Left lung (tissue), 10 donors: ENCODE results near the gene TTC4. TPM values are rescaled to one million over a fixed set of nuclear protein-coding genes. Genes with fewer than 3 reads are reported as not detected.

Experiments
- ATAC-seq: fragments of 200-7000 bp; cut with Tn5 transposase; one replicate; pipeline ENCODE4 v1.9.1; 2020; ENCODE audit warnings: moderate library complexity
- DNase-seq, 4 donors: peaks; one replicate each; pipeline ENCODE4 v3.0.0-alpha.2; 2013 to 2020
- H3K27ac ChIP-seq, 2 donors: fragments of 200-600 bp; sonication (generic) in 1 of 2; one replicate each; pipeline versions ENCODE4 v1.5.0 to v1.8.0; 2020 to 2021
- H3K27me3 ChIP-seq, 2 donors: fragments of 200-600 bp; sonication (generic) in 1 of 2; one replicate each; pipeline versions ENCODE4 v1.5.0 to v1.8.0; 2020 to 2021
- H3K36me3 ChIP-seq, 2 donors: fragments of 200-600 bp; sonication (generic) in 1 of 2; one replicate each; pipeline versions ENCODE4 v1.5.0 to v1.8.0; 2020 to 2021
- H3K4me1 ChIP-seq, 2 donors: fragments of 200-600 bp; one replicate each; pipeline ENCODE4 v1.8.0; 2021
- H3K4me3 ChIP-seq, 2 donors: fragments of 200-600 bp; sonication (generic) in 1 of 2; one replicate each; pipeline versions ENCODE4 v1.5.0 to v1.8.0; 2020 to 2021; ENCODE audit warnings: mild to moderate bottlenecking in 1 of 2
- H3K9me3 ChIP-seq, 2 donors: fragments of 200-600 bp; sonication (generic) in 1 of 2; one replicate each; pipeline versions ENCODE4 v1.5.0 to v1.8.0; 2020 to 2021
- intact Hi-C, 2 donors: fragments of 100-400 bp; cut with DNase I; formaldehyde crosslinking; loops; one replicate each; pipeline versions ENCODE4 v1.11.2 to v1.14.2; 2022
- polyA plus RNA-seq, 6 donors: library from polyadenylated mRNA; unstranded; fragments of 120-200 nt; gene quantifications; one replicate each; pipeline ENCODE4 v1.2.1, GENCODE V29; 2013; ENCODE audit not compliant: insufficient read length in 6 of 6
- total RNA-seq, 2 donors: library from RNA; stranded (reverse); fragmentation: NEBNext Ultra II Directional; extraction: Animal tissue kit (Norgen Biotek cat#: 25700); gene quantifications; one replicate each; pipeline ENCODE4 v1.2.1, GENCODE V29; 2021
- TF ChIP-seq, protein P1 (sequence below), 2 donors: fragments of 200-600 bp; sonication (generic) in 1 of 2; IDR thresholded peaks; one replicate each; pipeline versions ENCODE4 v1.5.0 to v1.8.0; 2021; ENCODE audit warnings: antibody characterized with exemption in 2 of 2
- donor health status: DM: no; HTN: yes; CAD: no.
- donor health status: DM: no; HTN: no; CAD: no.

The TTC4 gene
- total and polyA plus RNA-seq, 8 donors, result 15.0 to 36.7 (median 34.8) TPM

GRCh38 chr1:54777011-54777410 lies 61.4 kb downstream of the TTC4 start:
- Histone ChIP-seq H3K36me3 (no peaks in the 10 kb centered on the region), H3K27me3 (peaks cover 0 to 24% of the 10 kb centered on the region in 2 donors), H3K9me3 (no peaks in the 10 kb centered on the region), H3K4me1 (no peaks in the 10 kb centered on the region), H3K27ac (no peak overlapping the region), H3K4me3 (no peak overlapping the region)
- intact Hi-C loops, result no loop called here
- ATAC-seq, result no peak
- no peak for DNase-seq
- TF ChIP-seq, protein P1, sequence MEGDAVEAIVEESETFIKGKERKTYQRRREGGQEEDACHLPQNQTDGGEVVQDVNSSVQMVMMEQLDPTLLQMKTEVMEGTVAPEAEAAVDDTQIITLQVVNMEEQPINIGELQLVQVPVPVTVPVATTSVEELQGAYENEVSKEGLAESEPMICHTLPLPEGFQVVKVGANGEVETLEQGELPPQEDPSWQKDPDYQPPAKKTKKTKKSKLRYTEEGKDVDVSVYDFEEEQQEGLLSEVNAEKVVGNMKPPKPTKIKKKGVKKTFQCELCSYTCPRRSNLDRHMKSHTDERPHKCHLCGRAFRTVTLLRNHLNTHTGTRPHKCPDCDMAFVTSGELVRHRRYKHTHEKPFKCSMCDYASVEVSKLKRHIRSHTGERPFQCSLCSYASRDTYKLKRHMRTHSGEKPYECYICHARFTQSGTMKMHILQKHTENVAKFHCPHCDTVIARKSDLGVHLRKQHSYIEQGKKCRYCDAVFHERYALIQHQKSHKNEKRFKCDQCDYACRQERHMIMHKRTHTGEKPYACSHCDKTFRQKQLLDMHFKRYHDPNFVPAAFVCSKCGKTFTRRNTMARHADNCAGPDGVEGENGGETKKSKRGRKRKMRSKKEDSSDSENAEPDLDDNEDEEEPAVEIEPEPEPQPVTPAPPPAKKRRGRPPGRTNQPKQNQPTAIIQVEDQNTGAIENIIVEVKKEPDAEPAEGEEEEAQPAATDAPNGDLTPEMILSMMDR (IDR thresholded peaks at IDR 0.05), result no peak

- Histone ChIP-seq H3K9me3 (no peaks in the 10 kb centered on the region), H3K4me1 (no peaks in the 10 kb centered on the region), H3K27me3 (peaks cover 0 to 29% of the 10 kb centered on the region in 2 donors), H3K4me3 (no peak overlapping the region), H3K36me3 (no peaks in the 10 kb centered on the region), H3K27ac (no peak overlapping the region)
- no peak for ATAC-seq
- TF ChIP-seq, protein P1 (IDR thresholded peaks at IDR 0.05), result no peak
- intact Hi-C loops, result no loop called here
- no peak for DNase-seq
Observed at GRCh38 chr1:54777431-54777830, 61.8 kb downstream of the TTC4 start.

DNA sequence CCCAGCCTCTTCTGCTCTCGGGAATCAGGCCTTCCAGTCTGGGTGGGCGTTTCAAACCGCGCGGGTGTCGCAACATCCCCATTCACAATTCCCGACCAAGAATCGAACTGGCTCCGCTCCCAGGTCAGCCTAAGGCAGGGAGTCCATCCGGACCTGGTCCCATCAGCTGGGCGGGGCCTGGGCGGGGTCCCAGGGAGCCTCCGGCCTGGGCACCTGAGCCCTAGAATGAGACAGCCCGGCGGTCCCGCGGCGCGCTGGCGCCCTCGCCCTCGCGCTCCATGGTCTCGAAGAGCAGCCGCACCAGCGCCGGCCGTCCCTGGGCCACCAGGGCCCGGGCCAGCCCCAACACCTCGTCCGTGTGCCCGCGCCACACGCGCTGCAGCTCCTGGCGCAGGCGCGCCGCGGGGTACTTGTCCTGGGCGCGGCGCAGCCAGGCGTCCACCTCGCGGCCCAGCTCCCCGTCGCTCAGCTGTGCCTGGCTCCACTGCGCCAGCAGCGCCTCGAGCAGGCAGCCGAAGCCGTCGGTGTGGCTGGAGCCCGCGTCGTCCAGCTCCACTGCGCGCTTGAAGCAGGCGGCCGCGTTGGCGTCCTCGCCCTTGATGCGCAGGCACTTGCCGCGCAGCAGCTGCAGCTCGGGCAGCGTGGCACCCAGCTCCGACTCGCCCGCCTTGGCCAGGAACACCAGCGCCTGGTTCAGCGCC lies 65.5 kb downstream of the TTC4 start:
- no peak overlapping the region for H3K4me3 ChIP-seq
- TF ChIP-seq, protein P1 (IDR thresholded peaks at IDR 0.05), result no peak
- H3K27ac ChIP-seq, result no peak overlapping the region
- peaks cover 0 to 29% of the 10 kb centered on the region in 2 donors for H3K27me3 ChIP-seq
- ATAC-seq (peak; percentile 49), DNase-seq (peak in 1 of 4 donors; percentile 44)
- no peaks in the 10 kb centered on the region for H3K4me1 ChIP-seq
- no peaks in the 10 kb centered on the region for H3K9me3 ChIP-seq
- H3K36me3 ChIP-seq, result no peaks in the 10 kb centered on the region
- intact Hi-C loops, result no loop called here

DNA sequence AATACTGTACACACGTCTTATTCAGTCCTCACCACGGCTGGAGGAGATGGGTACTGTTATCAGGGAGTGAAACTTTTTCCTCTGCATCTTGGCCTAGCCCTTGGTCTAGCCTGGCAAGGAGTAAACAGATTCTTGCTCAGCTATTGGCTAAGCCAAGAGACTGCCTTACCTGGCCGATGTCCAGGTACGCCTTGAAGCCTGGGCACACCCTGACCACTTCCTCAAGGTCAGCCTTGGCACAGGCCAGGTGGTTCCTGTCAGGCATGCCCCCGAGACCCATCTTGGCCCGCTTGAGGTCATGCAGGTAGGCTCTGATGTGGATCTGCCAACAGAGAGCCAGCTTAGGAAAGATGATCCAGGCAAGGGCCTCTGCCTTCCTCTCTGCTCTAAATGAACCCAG lies 66.5 kb downstream of the TTC4 start:
- TF ChIP-seq, protein P1 (IDR thresholded peaks at IDR 0.05), result no peak
- no peaks in the 10 kb centered on the region for H3K9me3 ChIP-seq

DNA sequence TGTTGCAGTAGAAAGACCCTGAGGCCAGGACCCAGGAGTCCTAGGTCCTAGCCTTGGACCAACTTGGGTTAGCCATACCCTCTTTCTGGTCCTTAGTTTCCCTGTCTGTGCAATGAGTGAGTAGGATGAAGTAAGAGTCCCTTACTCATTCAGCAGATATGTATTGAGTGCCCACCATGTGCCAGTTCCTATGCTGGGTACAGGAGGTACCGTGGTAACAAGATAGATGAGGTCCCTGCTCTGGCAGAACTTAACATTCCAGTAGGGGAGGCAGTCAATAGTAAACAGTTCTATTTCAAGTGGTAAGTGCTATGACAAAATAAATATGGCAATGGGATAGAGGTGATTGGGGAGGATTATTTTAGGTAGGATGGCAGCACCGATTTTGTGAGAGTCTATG lies 66.9 kb downstream of the TTC4 start:
- no peak overlapping the region for H3K27ac ChIP-seq
- TF ChIP-seq, protein P1 (IDR thresholded peaks at IDR 0.05), result no peak
- intact Hi-C loops, result no loop called here
- DNase-seq (no peak), ATAC-seq (no peak)
- peaks cover 0 to 25% of the 10 kb centered on the region in 2 donors for H3K27me3 ChIP-seq
- no peaks in the 10 kb centered on the region for H3K36me3 ChIP-seq
- H3K9me3 ChIP-seq, result no peaks in the 10 kb centered on the region
- no peaks in the 10 kb centered on the region for H3K4me1 ChIP-seq
- no peak overlapping the region for H3K4me3 ChIP-seq

More for the DNA sequence above, 66.5 kb downstream of the TTC4 start:
- intact Hi-C loops, result no loop called here
- no peak for ATAC-seq
- Histone ChIP-seq H3K27me3 (peaks cover 0 to 25% of the 10 kb centered on the region in 2 donors), H3K4me3 (no peak overlapping the region), H3K36me3 (no peaks in the 10 kb centered on the region), H3K27ac (no peak overlapping the region), H3K4me1 (no peaks in the 10 kb centered on the region)
- no peak for DNase-seq
